Cerebellar nuclear complex (tissue), 1 donor: ENCODE measurements around the gene TNRC6C.
"Not testable (repeated sequence)": the region's sequence is repeated elsewhere in the genome, so short reads cannot be mapped to it uniquely, and the experiment has no call there.

ENCODE experiments used
- DNase-seq, 2 experiments: peaks; one replicate each; lab custom pipeline; 2025; lab: John Stamatoyannopoulos, UW

Gene TNRC6C

GRCh38 chr17:78138204-78139060 lies 179.9 kb downstream of the TNRC6C start:
- DNase-seq = no peak

GRCh38 chr17:78139861-78140168 lies 181.3 kb downstream of the TNRC6C start:
- not testable (repeated sequence) for DNase-seq

- DNase-seq = no peak
Measured at GRCh38 chr17:78140169-78141051, 181.9 kb downstream of the TNRC6C start.

- DNase-seq = no peak
Measured at GRCh38 chr17:78141437-78142118, 183.1 kb downstream of the TNRC6C start.

GRCh38 chr17:78142119-78142861 lies 183.8 kb downstream of the TNRC6C start:
- DNase-seq = no peak

GRCh38 chr17:78143214-78144146 lies 185.0 kb downstream of the TNRC6C start:
- no peak for DNase-seq

GRCh38 chr17:78144147-78144719 lies 185.7 kb downstream of the TNRC6C start:
- no peak for DNase-seq

- DNase-seq = no peak
Measured at GRCh38 chr17:78144736-78145641, 186.5 kb downstream of the TNRC6C start.

- no peak for DNase-seq
Measured at GRCh38 chr17:78146471-78146869, 188.0 kb downstream of the TNRC6C start.

GRCh38 chr17:78146881-78147280 lies 188.4 kb downstream of the TNRC6C start:
- no peak for DNase-seq

GRCh38 chr17:78147315-78147998 lies 189.0 kb downstream of the TNRC6C start:
- no peak for DNase-seq

- no peak for DNase-seq
Measured at GRCh38 chr17:78148286-78149016, 189.9 kb downstream of the TNRC6C start.

GRCh38 chr17:78151514-78152008 lies 193.1 kb downstream of the TNRC6C start:
- no peak for DNase-seq

GRCh38 chr17:78154903-78155811 lies 196.7 kb downstream of the TNRC6C start:
- no peak for DNase-seq
